GM21786 (cell line): ENCODE results near the gene RFX5.

Source experiments
- ATAC-seq: cut with Tn5 transposase; IDR thresholded peaks from one replicate; pipeline ENCODE4 v1.9.1; 2021; ENCODE audit not compliant: unreplicated experiment

RFX5 gene

DNA sequence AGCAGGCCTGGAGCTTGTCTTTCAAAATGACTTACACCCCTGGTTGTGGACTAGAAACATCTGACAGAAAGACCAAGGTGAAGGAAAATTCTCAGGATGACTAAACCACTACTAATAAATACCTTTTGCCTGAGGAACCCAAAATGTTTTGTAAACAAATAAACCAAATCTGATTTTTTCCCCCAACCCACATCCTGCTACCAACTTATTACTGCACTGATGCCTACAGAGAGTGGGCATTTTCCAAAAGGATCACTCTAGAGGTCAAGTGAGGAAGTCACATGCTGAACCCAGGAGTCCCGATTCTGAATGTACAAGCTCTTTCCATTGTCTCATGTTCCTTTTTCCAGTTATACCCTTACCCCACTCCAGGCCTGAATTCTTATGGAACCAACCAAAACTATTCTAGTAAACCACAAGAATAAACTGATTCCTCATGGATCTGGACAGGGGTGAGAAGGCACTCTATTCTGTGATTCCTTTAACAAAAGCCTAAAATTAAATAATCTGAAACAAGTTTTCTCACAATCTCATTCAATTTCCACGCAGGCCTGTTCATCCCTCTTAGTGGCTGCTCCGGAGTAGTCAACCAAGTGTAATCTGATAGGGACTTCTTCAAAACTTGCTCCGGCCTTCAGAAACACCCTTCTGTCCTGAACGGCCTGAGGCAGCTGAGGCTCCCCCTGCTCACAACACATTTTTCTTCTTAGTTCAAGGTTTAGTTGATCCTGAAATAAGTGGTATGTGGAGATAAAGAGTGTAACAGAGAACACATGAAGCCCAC, 21.2 kb downstream of the RFX5 start:
- ATAC-seq, result no peak

DNA sequence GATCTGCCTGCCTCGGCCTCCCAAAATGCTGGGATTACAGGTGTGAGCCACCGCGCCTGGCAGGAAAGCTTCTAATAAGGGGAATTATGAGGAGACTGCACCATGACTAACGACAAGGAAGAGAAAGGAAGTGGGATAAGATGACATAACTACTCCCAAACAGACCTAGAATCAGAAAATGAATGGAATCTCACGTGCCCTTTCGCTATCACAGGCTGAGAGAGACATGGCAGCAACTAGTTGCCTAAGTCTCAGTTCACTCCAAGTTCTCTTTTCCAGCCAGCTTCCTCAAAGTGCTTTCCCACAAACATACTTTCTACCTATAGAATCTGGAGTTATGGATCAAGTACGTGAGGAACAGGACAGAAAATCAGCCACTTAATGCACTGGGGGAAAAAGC, 21.8 kb downstream of the RFX5 start:
- ATAC-seq, result no peak

GRCh38 chr1:151324390-151324930, 22.6 kb downstream of the RFX5 start:
- ATAC-seq, result no peak

DNA sequence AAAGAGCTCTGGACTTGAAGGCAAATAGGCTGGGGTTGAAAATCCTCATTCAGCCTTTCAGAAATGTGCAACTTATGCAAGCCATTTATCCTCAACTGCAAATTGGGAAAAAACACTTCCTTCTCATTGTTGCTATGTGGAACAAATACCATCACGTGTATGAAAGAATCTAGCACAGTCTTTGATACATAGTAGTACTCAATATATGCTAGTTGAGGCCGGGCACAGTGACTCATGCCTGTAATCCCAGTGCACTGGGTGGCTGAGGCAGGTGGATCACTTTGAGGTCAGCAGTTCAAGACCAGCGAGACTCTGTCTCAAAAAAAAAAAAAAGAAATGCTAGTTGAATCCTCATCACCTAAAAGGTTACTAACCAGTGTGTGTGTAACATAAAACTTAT, 28.1 kb downstream of the RFX5 start:
- no peak for ATAC-seq

DNA sequence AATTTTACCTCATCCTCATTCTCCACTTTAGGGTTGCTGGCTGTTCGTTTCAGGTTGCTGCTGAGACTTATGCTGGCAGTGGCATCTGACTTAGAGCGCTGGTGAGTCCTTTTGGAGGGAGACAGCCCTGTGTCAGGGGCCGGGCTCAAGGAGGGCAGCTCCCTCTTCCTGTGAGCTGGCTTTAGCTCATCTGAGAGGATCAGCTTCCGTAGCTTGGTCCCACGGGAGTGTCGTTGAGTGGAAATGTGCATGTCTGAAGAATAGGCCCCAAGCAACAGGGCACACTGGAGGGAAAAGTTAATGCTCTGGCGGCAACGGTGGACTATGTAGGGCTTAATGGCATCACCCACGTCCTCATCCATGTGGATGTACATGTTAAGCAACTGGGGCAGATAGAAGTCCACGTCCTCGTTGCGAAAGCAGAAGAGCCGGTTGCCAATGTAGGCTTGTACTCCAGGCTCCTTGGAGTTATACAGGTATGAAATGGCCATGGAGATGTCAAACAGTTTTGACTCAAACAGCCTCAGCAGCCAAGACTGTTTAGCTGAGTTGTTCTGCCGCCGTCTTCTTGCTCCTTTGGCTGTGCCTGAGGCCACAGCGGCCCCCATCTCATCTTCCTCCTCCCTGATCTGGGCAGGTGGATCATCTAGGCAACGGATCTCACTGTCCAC, 31.4 kb downstream of the RFX5 start:
- ATAC-seq, result no peak

- ATAC-seq, result no peak
These were observed 32.7 kb downstream of the RFX5 start for GRCh38 chr1:151314137-151314875.

DNA sequence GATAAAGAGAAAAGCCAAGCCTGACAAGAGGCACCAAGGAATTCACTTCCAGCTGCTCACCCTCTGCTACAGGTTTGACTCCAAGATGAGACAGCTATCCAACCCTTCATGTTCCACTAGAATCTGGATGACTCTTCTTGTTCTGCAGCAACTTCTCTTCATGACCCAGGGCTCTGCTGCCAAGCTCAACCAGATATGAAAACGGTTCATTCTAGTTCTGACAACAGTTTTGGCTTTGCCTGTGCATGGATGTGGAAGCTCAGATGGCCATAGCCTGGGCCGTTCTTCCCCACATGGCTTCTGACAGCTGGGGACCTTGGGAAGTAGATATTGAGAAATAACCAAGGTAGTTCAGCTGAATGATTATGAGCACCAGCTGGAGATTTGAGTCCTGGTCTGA, 33.6 kb downstream of the RFX5 start:
- no peak for ATAC-seq

DNA sequence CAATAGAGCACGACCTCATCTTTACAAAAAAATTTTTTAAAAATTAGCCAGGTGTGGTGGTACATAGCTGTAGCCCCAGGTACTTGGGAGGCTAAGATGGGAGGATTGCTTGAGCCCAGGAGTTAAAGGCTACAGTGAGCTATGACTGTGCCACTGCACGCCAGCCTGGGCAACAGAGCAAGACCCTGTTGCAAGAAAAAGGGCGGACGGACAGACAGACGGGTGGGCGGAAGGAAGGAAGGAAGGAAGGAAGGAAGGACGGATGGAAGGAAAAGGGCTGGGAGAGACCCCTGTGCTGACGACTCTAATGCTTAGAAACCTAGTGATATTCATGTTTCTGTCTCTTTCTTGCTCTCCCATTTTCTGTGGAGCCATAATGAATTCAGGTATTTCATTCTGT, 34.2 kb downstream of the RFX5 start:
- ATAC-seq, result no peak

DNA sequence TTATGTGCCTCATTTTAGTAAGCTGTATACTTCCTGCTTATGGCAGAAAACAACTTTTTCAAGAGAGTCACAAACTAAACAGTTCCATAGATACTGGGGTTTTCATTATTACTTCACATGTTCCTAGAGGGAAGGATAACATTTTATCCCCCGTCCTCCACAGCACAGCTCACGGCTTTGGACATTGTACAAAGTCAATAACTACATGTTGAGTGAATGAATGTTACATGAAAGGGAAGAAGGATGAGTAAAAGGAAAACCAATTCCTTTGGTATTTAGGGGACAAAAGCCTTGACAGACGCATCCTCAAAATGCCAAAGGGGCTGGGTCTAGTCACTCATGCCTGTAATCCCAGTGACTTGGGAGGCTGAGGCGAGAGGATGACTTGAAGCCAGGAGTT, 34.6 kb downstream of the RFX5 start:
- ATAC-seq, result no peak

- no peak for ATAC-seq
These were observed 35.3 kb downstream of the RFX5 start for GRCh38 chr1:151311589-151312331.

GRCh38 chr1:151311011-151311410, 36.0 kb downstream of the RFX5 start:
- ATAC-seq, result no peak

DNA sequence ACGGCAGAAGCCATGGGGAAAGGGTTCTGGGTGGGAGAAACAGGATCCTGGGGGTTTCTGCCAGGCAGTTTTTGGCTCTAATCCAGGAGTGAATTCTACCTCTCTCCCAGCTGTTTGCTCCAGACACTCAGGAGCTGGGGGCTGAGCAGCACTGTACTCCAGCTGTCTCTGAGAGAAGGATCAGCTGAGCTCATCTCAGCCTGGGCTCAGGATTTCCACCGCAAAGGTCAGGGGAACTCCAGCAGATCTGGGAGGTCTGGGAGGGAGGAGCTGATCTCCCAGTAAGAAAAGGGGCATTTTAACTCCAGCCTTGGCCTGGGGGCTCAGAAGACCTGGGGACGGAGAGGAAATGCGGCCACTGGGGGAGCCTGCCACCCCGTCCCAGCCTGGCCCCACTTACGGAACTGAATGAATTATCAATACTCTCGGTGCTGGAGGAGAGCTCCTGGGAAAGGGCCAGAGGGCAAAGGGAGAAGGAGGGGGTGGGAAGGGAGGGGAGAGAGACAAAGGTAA, 37.2 kb downstream of the RFX5 start:
- ATAC-seq, result no peak

DNA sequence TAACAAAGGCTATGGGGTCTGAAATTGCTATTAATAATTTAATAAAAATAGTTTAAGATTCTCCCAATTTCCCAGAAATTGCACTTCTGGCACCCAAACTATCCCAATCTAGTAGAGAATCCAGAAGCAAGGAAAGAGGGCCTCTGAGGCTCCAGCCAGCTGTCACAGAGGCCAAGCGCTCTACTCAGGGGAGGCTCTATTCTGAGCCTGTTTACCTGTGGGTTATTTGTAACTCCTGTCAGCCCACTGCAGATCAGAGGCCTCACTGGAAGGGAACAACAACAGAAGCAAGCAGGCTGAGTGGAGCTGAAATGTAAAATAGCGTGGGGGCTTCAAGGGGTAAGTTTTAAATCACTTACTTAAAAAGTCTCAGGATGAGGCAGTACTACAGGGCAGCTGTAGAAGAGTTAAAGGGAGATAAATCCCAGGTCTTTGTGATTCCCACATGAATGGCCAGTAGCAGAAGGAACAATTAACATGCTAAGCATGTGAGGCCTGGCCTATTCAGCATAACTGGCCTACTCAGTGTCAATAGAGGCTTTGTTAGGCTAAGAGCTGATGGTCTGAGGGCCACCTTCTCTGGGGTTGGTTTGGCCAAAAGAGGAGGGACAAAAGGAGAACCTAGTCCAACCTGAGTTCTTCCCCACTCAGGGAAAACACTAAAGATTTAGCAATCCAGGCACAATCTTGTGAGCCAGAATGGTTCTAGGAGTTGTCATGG, 52.1 kb downstream of the RFX5 start:
- ATAC-seq, result no peak

DNA sequence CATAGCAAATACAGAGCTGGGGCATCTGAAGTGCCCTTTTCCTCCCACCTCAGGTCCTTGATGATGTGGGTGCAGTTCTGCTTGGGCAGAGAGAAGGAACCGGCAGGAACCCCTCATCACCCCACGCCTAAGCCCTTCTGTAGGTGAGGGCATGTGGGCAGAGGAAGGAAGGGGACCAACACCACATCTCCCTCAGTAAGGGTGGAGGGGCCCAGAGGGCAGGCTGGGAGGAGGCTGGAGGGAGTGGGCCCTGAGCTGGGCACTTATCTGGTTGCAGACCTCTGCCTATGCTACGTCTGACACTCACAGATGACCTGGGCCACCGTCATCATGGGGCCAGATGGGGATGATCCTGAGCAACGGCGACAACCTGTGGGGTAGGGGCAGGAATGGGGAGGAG, 54.0 kb downstream of the RFX5 start:
- ATAC-seq, result no peak

GRCh38 chr1:151292207-151293030, 54.6 kb downstream of the RFX5 start:
- no peak for ATAC-seq

GRCh38 chr1:151290709-151291303, 56.2 kb downstream of the RFX5 start:
- ATAC-seq, result no peak
